Liver (tissue), 9 donors: ENCODE measurements around the gene PTK7. TPM values are rescaled to one million over a fixed set of nuclear protein-coding genes. Genes with fewer than 3 reads are reported as not detected.

Experiments used
- DNase-seq: peaks from one replicate; pipeline ENCODE4 v3.0.0-alpha.2; 2017; ENCODE audit warnings: low spot score
- H3K27ac ChIP-seq, 2 donors: one replicate each; pipeline ENCODE4 v1.7.0; 2013; ENCODE audit warnings: inconsistent platforms in 2 of 2, low read length in 2 of 2, control low read depth in 1 of 2, low read depth in 1 of 2, mild to moderate bottlenecking in 1 of 2
- H3K27me3 ChIP-seq, 4 donors: one replicate each; pipeline versions ENCODE4 v1.6.1 to v1.7.0; 2013; ENCODE audit warnings: low read length in 3 of 4, inconsistent platforms in 1 of 4, mild to moderate bottlenecking in 1 of 4, moderate library complexity in 1 of 4; ENCODE audit not compliant: control insufficient read depth in 4 of 4, insufficient read depth in 4 of 4
- H3K36me3 ChIP-seq, 4 donors: one replicate each; pipeline versions ENCODE4 v1.6.1 to v1.7.0; 2013; ENCODE audit warnings: low read length in 3 of 4, mild to moderate bottlenecking in 3 of 4, low read depth in 1 of 4, moderate library complexity in 1 of 4; ENCODE audit not compliant: control insufficient read depth in 4 of 4, insufficient read depth in 3 of 4
- H3K4me1 ChIP-seq, 4 donors: one replicate each; pipeline versions ENCODE4 v1.6.1 to v1.7.0; 2013; ENCODE audit warnings: low read length in 3 of 4, mild to moderate bottlenecking in 3 of 4, moderate library complexity in 1 of 4; ENCODE audit not compliant: control insufficient read depth in 4 of 4, insufficient read depth in 4 of 4
- H3K4me3 ChIP-seq, 3 donors: one replicate each; pipeline versions ENCODE4 v1.6.1 to v1.7.0; 2013; ENCODE audit warnings: low read length in 3 of 3, control low read depth in 1 of 3, low read depth in 1 of 3, mild to moderate bottlenecking in 1 of 3
- H3K9ac ChIP-seq, 2 donors: one replicate each; pipeline ENCODE4 v1.7.0; 2013; ENCODE audit warnings: low read length in 2 of 2, mild to moderate bottlenecking in 2 of 2, moderate library complexity in 2 of 2, control low read depth in 1 of 2, low read depth in 1 of 2
- H3K9me3 ChIP-seq, 4 donors: one replicate each; pipeline versions ENCODE4 v1.6.1 to v1.7.0; 2013; ENCODE audit warnings: low read length in 3 of 4; ENCODE audit not compliant: control insufficient read depth in 4 of 4
- ATF3 ChIP-seq: IDR thresholded peaks from 2 replicates; pipeline ENCODE4 v1.6.1; 2016; ENCODE audit warnings: antibody characterized with exemption
- CTCF ChIP-seq: fragments of 150-350 bp; IDR thresholded peaks from 2 replicates; pipeline ENCODE4 v1.5.1; 2017; ENCODE audit warnings: improper control_type of control experiment, low read depth, low read length; ENCODE audit not compliant: missing input control
- EGR1 ChIP-seq, 2 donors: IDR thresholded peaks; 2 replicates each; pipeline ENCODE4 v1.6.1; 2016 to 2018; ENCODE audit warnings: antibody characterized with exemption in 2 of 2, low read depth in 2 of 2
- FOXA1 ChIP-seq: IDR thresholded peaks from 2 replicates; pipeline ENCODE4 v1.6.1; 2016; ENCODE audit warnings: antibody characterized with exemption
- FOXA2 ChIP-seq: IDR thresholded peaks from 2 replicates; pipeline ENCODE4 v1.6.1; 2016; ENCODE audit warnings: antibody characterized with exemption
- GABPA ChIP-seq, 2 donors: IDR thresholded peaks in 1 of 2; conservative IDR thresholded peaks in 1 of 2; 2 replicates each; pipeline ENCODE4 v1.6.1; 2016; ENCODE audit warnings: antibody characterized with exemption in 2 of 2, mild to moderate bottlenecking in 1 of 2, moderate library complexity in 1 of 2
- HNF4A ChIP-seq, 2 donors: conservative IDR thresholded peaks; 2 replicates each; pipeline ENCODE4 v1.6.1; 2016; ENCODE audit warnings: antibody characterized with exemption in 2 of 2, mild to moderate bottlenecking in 2 of 2
- HNF4G ChIP-seq: IDR thresholded peaks from 2 replicates; pipeline ENCODE4 v1.6.1; 2016; ENCODE audit warnings: antibody characterized with exemption
- JUND ChIP-seq, 2 donors: IDR thresholded peaks; 2 replicates each; pipeline ENCODE4 v1.6.1; 2016; ENCODE audit warnings: antibody characterized with exemption in 2 of 2
- MAX ChIP-seq: IDR thresholded peaks from 2 replicates; pipeline ENCODE4 v1.6.1; 2016; ENCODE audit warnings: antibody characterized with exemption
- NR2F2 ChIP-seq: IDR thresholded peaks from 2 replicates; pipeline ENCODE4 v1.6.1; 2016; ENCODE audit warnings: antibody characterized with exemption
- RAD21 ChIP-seq, 2 donors: IDR thresholded peaks; 2 replicates each; pipeline ENCODE4 v1.6.1; 2016; ENCODE audit warnings: antibody characterized with exemption in 2 of 2, mild to moderate bottlenecking in 2 of 2
- REST ChIP-seq: IDR thresholded peaks from 2 replicates; pipeline ENCODE4 v1.6.1; 2016; ENCODE audit warnings: antibody characterized with exemption, mild to moderate bottlenecking
- RXRA ChIP-seq, 2 donors: IDR thresholded peaks; 2 replicates each; pipeline ENCODE4 v1.6.1; 2017 to 2018; ENCODE audit warnings: antibody characterized with exemption in 2 of 2, mild to moderate bottlenecking in 1 of 2
- SP1 ChIP-seq: IDR thresholded peaks from 2 replicates; pipeline ENCODE4 v1.6.1; 2018; ENCODE audit warnings: antibody characterized with exemption, mild to moderate bottlenecking
- TAF1 ChIP-seq: conservative IDR thresholded peaks from 2 replicates; pipeline ENCODE4 v1.6.1; 2016; ENCODE audit warnings: antibody characterized with exemption, mild to moderate bottlenecking
- YY1 ChIP-seq: IDR thresholded peaks from 2 replicates; pipeline ENCODE4 v1.6.1; 2016; ENCODE audit warnings: antibody characterized with exemption, mild to moderate bottlenecking
- ZBTB33 ChIP-seq: IDR thresholded peaks from 2 replicates; pipeline ENCODE4 v1.6.1; 2016; ENCODE audit warnings: antibody characterized with exemption
- WGBS: extraction: QIAGEN DNeasy Blood & Tissue Kit; methylation state at CpG from one replicate; pipeline ENCODE4 v1.1.7; 2013; 5-methylcytosine and 5-hydroxymethylcytosine counted together
- polyA plus RNA-seq, 2 donors: library from polyadenylated mRNA; stranded (reverse) in 1 of 2; unstranded in 1 of 2; fragments of 200-250 nt in 1 of 2; fragments of >200 nt in 1 of 2; fragmentation: Nextera tagmentation in 1 of 2; extraction: Ambion mirVana in 1 of 2; gene quantifications; one replicate each; pipeline versions ENCODE4 v1.2.1 to v1.2.3, GENCODE V29; 2013 to 2015
- total RNA-seq, 2 donors: library from RNA; depleted of rRNA; stranded (reverse); fragments of >200 nt; gene quantifications; one replicate each; pipeline ENCODE4 v1.2.3, GENCODE V29; 2014
- donor health status: healthy.
- donor health status: healthy.
- donor health status: healthy.
- donor health status: healthy.
- donor health status: healthy.

PTK7 gene
- total and polyA plus RNA-seq, 4 donors = 0.67 to 10.5 (median 1.3) TPM

DNA sequence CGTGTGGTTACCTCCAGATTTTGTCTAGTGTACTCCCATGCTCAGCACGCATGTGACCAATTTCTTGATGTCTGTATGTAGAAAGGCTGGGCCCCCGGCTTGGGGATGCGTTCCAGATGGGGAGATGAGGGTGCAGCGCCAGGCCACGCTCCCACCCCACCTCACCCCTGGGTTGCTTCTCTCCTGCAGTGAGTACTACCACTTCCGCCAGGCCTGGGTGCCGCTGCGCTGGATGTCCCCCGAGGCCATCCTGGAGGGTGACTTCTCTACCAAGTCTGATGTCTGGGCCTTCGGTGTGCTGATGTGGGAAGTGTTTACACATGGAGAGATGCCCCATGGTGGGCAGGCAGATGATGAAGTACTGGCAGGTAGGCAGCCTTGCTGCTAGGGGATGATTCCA, 83.5 kb downstream of the PTK7 start:
- Histone ChIP-seq H3K4me1 (no peaks in the 10 kb centered on the region), H3K9ac (no peak overlapping the region), H3K27ac (no peak overlapping the region), H3K4me3 (no peak overlapping the region), H3K9me3 (no peaks in the 10 kb centered on the region), H3K36me3 (no peaks in the 10 kb centered on the region), H3K27me3 (no peaks in the 10 kb centered on the region)
- TF ChIP-seq CTCF (no peak), TAF1 (no peak), RXRA (IDR thresholded peaks at IDR 0.05) (no peak), NR2F2 (no peak), HNF4A (conservative IDR thresholded peaks at IDR 0.05) (no peak), ATF3 (no peak), RAD21 (IDR thresholded peaks at IDR 0.05) (no peak), MAX (no peak), GABPA (IDR thresholded peaks at IDR 0.05 in 1 of 2, conservative IDR thresholded peaks at IDR 0.05 in 1 of 2) (no peak), SP1 (no peak), JUND (IDR thresholded peaks at IDR 0.05) (no peak), YY1 (no peak), HNF4G (no peak), FOXA1 (no peak), REST (no peak), ZBTB33 (no peak), EGR1 (IDR thresholded peaks at IDR 0.05; ENCODE audit: low read depth in 2 of 2) (no peak), FOXA2 (no peak)
- no peak for DNase-seq
- 97% methylated on average over 11 of the region's 11 CpGs for WGBS

DNA sequence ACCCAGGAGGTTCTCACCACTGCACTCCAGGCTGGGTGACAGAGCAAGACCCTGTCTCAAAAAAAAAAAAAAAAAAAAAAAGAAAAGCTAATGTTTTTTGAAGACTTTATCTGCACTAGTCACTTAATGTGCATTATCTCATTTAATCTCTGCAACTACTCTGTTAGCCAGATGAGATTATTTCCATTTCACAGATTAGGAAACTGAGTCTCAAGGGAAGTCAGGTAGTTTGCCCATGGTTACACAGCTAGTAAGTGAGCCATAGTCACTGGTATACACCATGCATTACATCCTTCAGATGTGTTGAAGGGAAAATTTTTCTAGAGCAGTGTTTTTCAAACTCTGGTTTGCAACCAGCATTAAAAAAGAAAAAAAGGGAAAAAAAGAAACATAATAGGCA, 87.8 kb downstream of the PTK7 start:
- H3K4me1 ChIP-seq = no peaks in the 10 kb centered on the region

More for the DNA sequence above, 87.8 kb downstream of the PTK7 start:
- no peaks in the 10 kb centered on the region for H3K36me3 ChIP-seq
- H3K4me3 ChIP-seq = no peak overlapping the region
- no peaks in the 10 kb centered on the region for H3K27me3 ChIP-seq
- H3K9me3 ChIP-seq = no peaks in the 10 kb centered on the region
- no peak overlapping the region for H3K27ac ChIP-seq
- TF ChIP-seq FOXA2 = no peak
- TF ChIP-seq EGR1 (IDR thresholded peaks at IDR 0.05; ENCODE audit: low read depth in 2 of 2) = no peak
- TF ChIP-seq JUND (IDR thresholded peaks at IDR 0.05) = no peak
- no peak for TF ChIP-seq RAD21 (IDR thresholded peaks at IDR 0.05)
- TF ChIP-seq ATF3 = no peak
- no peak for TF ChIP-seq NR2F2
- no peak for TF ChIP-seq HNF4G
- TF ChIP-seq TAF1 = no peak
- H3K9ac ChIP-seq = no peak overlapping the region
- DNase-seq = no peak
